LNCaP clone FGC (cell line): Measurements from ENCODE around the gene ZC3H12A.
A peak's percentile ranks its signal among the peaks of the same experiment; 100 is the strongest.

Source experiments
- DNase-seq: peaks from one replicate; pipeline ENCODE4 v3.0.0-alpha.2; 2011; ENCODE audit warnings: low read depth
- H3K4me3 ChIP-seq: 2 replicates; pipeline ENCODE4 v1.5.1; 2011; ENCODE audit warnings: mild to moderate bottlenecking, low read depth, low read length, control low read depth
- CTCF ChIP-seq: IDR thresholded peaks from 2 replicates; pipeline ENCODE4 v1.5.1; 2012; ENCODE audit warnings: mild to moderate bottlenecking; ENCODE audit not compliant: control insufficient read depth, insufficient read depth; ENCODE audit errors: extremely low read depth

ZC3H12A gene

DNA sequence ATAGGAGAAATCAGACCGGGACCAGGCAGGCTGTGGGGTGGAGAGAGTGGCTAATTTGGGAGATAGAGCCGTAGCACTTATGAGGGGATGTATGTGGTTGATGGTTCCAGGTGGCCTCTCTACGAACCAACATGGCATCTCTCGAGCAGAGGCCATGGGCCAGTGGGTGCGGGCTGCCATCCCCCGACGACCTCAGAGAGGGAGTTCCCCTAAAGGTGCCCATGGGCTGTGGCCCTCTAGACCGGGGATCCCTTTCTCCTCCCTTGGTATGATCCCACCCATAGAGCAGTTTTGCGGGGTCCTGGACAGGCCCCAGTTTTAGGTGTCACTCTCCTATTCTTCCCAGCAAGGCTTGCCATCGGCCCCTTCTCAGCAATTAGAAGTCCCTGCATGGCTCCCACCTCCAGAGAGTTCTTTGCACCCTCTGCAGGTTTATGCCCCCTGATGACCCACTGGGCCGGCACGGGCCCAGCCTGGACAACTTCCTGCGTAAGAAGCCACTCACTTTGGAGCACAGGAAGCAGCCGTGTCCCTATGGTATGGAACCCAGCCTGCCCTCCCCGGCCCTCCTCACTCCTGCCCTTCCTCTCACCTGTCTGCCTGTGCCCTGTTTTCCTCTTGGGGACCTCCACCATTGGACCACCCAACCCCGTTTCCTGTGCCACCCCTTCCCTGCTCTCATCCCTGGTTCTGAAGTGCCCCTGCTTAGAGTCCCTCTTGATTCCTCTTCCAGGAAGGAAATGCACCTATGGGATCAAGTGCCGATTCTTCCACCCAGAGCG is 7.8 kb downstream of the ZC3H12A start:
- H3K4me3 ChIP-seq: no peak overlapping the region
- no peak for TF ChIP-seq CTCF
- DNase-seq: no peak

GRCh38 chr1:37482796-37483744 is 8.7 kb downstream of the ZC3H12A start:
- no peak for DNase-seq
- H3K4me3 ChIP-seq: no peak overlapping the region
- TF ChIP-seq CTCF: no peak

- no peak overlapping the region for H3K4me3 ChIP-seq
- no peak for DNase-seq
- no peak for TF ChIP-seq CTCF
Observed at GRCh38 chr1:37483785-37484184, 9.4 kb downstream of the ZC3H12A start.

DNA sequence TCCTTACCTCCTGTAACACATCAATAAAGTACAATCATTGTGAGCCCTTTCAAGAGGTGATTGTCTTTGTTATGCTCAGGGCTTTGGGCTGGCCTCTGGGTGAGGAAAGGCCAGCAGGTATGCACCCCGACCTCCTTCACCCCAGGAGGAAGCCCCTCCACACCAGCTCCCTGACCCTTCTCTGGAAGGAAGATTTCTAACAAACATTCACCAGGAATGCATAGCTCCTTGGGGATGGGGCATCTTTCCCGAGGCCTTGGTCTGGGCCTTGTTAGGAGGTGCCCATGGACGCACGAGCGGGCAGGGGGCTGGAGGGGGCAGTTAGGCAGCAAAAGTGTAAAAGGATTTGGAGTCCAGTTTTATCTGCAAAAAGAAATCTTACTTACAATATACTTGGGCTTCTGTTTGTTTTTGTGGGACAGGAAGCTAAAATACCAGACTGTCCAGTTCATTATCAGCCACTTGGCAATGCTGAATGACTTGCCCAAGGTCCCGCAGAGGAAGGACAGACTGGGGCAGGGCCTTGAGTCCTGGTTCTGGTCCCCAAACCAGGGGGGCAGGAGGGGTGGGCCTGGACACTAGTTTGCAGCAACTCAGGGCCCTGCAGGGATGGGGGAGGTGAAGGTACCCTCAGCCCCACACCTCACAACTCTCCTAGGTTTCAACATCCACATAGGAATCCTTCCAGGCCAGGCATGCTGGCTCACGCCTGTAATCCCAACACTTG is 10.1 kb downstream of the ZC3H12A start:
- no peak for TF ChIP-seq CTCF
- H3K4me3 ChIP-seq: peak overlapping the region; percentile 31; the same call in 1 of the 2 replicates
- DNase-seq: peak; percentile 92

- no peak for TF ChIP-seq CTCF
Observed at GRCh38 chr1:37485902-37486679, 11.7 kb downstream of the ZC3H12A start.

More at GRCh38 chr1:37485902-37486679, 11.7 kb downstream of the ZC3H12A start:
- H3K4me3 ChIP-seq: no peak overlapping the region
- no peak for DNase-seq
